Peyer's patch (tissue), 4 donors: ENCODE data around the gene SPRED2.

Source experiments
- POLR2A ChIP-seq, 2 donors: fragments of 450-650 bp; IDR thresholded peaks; one replicate each; pipeline ENCODE4 v1.5.1; 2017; ENCODE audit warnings: antibody characterized with exemption in 2 of 2, mild to moderate bottlenecking in 2 of 2, moderate library complexity in 2 of 2
- TF ChIP-seq, protein P1 (sequence below), 6 experiments: fragments of 450-650 bp in 4 of 6; fragments of 200-600 bp in 2 of 6; sonication (generic) in 1 of 6; IDR thresholded peaks; one replicate each; pipeline ENCODE4 v1.5.1; 2017 to 2019; ENCODE audit warnings: antibody characterized with exemption in 6 of 6, mild to moderate bottlenecking in 3 of 6, moderate library complexity in 1 of 6

- no peak for TF ChIP-seq POLR2A (IDR thresholded peaks at IDR 0.05)
- TF ChIP-seq, protein P1, sequence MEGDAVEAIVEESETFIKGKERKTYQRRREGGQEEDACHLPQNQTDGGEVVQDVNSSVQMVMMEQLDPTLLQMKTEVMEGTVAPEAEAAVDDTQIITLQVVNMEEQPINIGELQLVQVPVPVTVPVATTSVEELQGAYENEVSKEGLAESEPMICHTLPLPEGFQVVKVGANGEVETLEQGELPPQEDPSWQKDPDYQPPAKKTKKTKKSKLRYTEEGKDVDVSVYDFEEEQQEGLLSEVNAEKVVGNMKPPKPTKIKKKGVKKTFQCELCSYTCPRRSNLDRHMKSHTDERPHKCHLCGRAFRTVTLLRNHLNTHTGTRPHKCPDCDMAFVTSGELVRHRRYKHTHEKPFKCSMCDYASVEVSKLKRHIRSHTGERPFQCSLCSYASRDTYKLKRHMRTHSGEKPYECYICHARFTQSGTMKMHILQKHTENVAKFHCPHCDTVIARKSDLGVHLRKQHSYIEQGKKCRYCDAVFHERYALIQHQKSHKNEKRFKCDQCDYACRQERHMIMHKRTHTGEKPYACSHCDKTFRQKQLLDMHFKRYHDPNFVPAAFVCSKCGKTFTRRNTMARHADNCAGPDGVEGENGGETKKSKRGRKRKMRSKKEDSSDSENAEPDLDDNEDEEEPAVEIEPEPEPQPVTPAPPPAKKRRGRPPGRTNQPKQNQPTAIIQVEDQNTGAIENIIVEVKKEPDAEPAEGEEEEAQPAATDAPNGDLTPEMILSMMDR (IDR thresholded peaks at IDR 0.05): no peak
These were observed 169.1 kb downstream of the SPRED2 start for GRCh38 chr2:65263262-65263661.
